Esophagus squamous epithelium (tissue), 4 donors: ENCODE data around the gene NEUROD1.

Experiments
- CTCF ChIP-seq, 6 experiments: fragments of 450-650 bp in 4 of 6; fragments of 200-600 bp in 2 of 6; sonication (generic) in 2 of 6; IDR thresholded peaks; one replicate each; pipeline ENCODE4 v1.5.1; 2016 to 2019; ENCODE audit warnings: antibody characterized with exemption in 6 of 6, mild to moderate bottlenecking in 4 of 6, moderate library complexity in 4 of 6
- POLR2A ChIP-seq, 4 donors: fragments of 450-650 bp; IDR thresholded peaks; one replicate each; pipeline ENCODE4 v1.6.1; 2017; ENCODE audit warnings: antibody characterized with exemption in 4 of 4, mild to moderate bottlenecking in 4 of 4, moderate library complexity in 3 of 4

GRCh38 chr2:181715033-181715630 is 34.8 kb upstream of the NEUROD1 start:
- TF ChIP-seq POLR2A (IDR thresholded peaks at IDR 0.05) (no peak), CTCF (IDR thresholded peaks at IDR 0.05) (peak in 5 of 6 experiments; percentile 49 to 67 (median 56))
